Islet precursor cell (in vitro differentiated cells): ENCODE results near the gene C11orf21.

Experiments used
- DNase-seq: peaks from one replicate; pipeline ENCODE4 v3.0.0-alpha.2; 2018

C11orf21 gene

DNA sequence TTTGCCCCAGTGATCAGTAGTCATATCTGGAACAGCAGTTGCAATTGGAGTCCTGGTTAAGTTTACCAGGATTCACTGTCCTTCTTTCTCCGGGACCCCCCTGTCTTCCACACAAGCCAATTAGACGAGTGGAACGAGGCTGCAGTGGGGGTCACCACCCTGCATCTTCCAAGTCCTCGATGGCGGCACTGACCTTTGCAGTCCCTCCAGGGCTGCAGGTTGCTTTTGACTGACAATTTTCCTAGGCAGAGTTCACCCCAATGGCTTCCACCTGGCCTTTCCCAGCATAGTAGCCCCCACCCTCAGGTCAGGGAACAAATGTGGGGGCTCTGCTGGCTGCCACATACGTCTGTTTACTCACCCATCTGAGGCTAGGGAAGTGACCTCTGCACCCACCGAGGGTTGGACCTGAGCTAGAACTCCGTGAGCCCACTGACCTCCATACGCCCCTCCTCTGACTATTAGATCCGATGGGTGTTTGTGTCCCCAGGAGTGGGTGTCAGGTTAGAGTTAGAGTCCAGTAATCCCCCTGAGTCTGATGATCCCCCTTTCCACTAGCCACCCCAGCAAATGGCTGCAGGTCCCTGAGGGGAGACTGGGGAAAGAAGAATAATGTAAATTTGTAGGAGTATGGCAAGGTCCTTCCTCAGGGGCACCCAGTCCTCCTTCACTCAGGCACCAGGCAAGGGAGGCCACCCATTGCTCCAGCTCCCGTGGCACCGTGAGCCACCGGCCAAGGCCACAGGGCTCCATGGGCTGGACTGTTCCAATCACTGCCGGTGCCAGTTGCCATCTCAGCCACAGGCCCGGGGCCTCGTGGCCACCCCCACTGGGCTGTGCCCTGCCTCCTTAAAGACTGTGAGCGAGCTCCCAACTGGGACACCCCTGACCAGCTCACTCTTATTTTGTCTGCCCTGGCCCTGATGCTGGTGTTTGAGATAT is 5.5 kb downstream of the C11orf21 start:
- peak; percentile 40 for DNase-seq

DNA sequence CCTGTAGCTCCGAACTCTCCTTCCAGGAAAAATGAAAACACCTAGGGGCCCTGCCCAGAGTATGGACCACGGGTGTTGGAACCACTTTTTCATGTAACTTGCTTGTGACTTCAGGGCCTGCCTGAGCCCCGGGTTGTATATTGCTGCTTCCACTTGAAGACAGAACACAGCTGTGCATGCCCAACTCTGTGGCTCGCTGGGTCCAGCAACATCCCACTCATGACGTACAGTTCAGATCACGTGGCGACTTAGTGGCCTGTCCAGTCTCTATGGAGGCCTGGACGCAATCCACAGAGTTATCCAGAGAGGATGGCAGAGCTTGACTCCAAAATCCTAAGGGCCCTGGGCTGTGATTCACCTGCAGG is 6.8 kb downstream of the C11orf21 start:
- DNase-seq = peak; percentile 33

DNA sequence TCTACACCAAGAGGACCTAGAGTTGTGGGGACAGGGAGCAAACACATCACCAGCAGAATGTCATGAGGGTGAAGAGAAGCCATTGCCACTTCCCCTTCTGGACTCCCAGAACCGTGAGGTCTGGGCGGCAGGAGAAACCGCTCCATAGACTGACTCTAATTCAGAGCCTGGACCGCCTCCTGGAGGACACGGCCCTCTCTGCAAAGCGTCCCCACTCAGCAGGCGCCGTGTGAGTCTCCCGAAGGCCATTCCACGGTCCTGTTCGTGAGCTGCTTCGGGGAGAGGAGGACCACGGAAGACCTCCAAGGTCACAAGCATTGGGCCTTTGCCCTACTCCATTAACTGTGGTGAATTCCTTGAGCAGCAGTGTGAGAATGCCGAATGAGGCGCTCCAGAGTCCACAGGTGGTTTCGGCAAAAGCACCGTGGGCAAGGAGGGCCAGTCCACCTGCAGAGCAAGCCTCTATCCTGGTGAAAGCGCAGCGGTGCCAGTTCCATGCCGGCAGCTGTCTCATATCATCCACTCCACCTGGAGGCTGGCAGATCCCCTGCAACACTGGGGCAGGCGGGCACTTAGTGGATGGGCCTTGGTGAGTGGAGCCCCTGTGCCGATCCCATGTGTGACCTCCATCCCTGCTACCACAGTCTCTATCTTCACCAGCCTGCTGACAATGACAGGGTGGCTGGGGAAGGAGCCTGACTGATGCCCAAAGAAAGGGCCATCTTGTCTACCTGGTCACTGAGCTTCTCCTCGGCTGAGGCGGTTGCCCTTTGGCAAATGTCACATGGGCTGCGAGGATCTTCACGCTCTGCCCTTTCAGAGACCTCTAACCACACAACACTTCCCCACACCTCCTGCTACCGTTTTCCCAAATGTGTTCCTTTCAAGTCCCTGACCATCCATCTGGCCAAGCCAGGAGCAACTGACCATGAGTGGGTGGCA is 7.5 kb downstream of the C11orf21 start:
- peak; percentile 50 for DNase-seq

- DNase-seq = peak; percentile 46
Observed at GRCh38 chr11:2293531-2293971, 8.2 kb downstream of the C11orf21 start.

DNA sequence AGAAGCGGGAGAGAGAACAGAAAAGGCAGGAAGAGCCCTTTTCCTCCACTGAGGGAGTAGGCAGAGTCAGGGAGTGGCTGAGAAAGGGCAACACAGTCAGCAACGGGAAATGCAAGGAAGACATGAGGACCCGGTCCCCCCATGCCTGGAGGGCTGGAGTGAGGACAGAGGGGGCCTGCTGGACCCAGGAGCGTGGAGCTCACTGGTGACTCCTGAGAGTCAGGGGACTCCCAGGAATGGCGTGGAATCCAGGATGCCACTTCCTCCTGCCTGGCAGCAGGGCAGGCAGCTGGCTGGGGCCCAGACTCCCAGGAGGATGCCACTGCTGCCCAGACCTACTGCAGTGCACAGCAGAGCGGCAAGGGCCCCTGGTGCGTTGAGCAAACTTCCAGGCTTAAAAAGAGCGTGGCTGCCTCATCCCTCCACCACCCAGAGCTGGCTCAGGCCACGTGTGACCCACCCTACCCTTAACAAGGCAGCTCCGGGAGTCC is 11.3 kb downstream of the C11orf21 start:
- peak; percentile 52 for DNase-seq

- peak; percentile 25 for DNase-seq
Observed at GRCh38 chr11:2289859-2290258, 11.9 kb downstream of the C11orf21 start.

GRCh38 chr11:2289350-2289749 is 12.4 kb downstream of the C11orf21 start:
- peak; percentile 35 for DNase-seq

DNA sequence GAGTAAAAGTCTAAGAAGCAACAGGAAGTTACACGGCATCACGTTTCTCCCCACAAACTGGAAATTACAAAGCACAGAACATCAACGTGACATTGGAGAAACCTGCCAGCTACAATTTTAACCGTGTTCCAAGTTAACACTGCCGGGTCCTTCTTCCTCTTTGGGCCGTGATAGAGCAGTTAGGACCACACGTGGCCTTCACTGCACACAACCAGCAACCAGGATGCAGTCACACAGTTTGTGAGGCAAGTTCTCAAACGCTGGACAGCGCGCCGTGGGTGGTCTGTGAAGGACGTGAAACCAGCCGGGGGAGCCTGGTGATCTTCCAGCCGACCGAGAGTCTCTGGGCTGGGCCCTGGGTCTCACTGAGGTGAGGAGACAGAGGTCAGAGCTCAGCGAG is 14.6 kb downstream of the C11orf21 start:
- DNase-seq = peak; percentile 52

DNA sequence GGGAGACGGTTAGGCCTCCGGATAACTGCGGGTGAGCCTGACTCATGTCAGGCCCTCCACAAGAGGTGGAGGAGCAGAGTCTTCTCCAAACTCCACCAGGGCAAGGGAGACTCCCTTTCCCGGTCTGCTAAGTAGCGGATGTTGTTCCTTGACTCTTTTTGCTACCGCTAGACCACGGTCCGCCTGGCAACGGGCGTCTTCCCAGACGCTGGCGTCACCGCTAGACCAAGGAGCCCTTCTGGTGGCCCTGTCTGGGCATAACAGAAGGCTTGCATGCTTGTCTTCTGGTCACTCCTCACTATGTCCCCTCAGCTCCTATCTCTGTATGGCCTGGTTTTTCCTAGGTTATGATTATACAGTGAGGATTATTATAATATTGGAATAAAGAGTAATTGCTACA is 15.4 kb downstream of the C11orf21 start:
- peak; percentile 17 for DNase-seq

DNA sequence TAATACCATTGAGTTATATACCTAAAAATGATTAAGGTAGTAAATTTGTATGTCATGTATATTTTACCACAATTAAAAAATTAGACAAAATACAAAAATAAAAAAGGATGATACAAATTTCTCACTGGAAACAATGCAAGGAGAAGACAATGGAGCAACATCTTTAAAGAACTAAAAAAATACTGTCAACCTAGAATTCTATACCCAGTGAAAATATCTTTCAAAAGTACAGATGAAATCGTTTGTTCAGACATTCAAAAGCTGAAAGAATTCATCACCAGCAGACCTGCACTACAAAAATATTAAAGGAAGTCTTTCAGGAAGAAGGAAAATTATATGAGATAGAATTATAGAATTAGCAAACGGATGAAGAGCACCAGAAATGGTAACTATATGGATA is 21.5 kb downstream of the C11orf21 start:
- no peak for DNase-seq

DNA sequence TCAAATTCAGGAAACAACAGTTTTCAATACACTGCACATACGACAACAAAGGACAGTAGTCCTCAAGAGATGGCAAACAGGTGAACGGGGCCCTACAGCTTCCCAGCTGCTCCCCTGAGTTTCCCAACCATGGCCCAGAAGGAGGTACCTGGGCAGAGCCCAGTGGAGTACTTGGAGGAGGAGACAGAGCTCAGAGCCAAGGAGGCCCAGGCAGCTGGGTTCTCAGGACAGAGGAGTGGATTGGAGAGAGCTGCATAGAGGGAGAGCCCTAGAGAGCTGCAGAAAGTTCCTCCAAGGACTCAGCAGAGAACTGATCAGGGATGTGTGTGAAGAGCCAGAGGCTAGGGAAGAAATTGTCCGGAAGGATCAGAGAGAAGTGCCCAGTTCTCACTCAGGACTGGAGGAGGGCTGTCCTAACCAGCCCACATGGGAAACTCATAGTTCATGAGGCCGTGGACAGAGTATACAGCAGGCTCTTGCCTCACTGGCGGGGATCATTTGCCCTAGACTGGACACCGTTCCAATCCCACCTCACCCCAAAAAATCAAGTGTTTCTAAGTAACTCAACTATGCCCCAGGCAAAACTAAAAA is 23.7 kb downstream of the C11orf21 start:
- peak; percentile 33 for DNase-seq

- DNase-seq = peak; percentile 52
Observed at GRCh38 chr11:2277008-2277346, 24.7 kb downstream of the C11orf21 start.

- peak; percentile 35 for DNase-seq
Observed at GRCh38 chr11:2276280-2277007, 25.3 kb downstream of the C11orf21 start.

DNA sequence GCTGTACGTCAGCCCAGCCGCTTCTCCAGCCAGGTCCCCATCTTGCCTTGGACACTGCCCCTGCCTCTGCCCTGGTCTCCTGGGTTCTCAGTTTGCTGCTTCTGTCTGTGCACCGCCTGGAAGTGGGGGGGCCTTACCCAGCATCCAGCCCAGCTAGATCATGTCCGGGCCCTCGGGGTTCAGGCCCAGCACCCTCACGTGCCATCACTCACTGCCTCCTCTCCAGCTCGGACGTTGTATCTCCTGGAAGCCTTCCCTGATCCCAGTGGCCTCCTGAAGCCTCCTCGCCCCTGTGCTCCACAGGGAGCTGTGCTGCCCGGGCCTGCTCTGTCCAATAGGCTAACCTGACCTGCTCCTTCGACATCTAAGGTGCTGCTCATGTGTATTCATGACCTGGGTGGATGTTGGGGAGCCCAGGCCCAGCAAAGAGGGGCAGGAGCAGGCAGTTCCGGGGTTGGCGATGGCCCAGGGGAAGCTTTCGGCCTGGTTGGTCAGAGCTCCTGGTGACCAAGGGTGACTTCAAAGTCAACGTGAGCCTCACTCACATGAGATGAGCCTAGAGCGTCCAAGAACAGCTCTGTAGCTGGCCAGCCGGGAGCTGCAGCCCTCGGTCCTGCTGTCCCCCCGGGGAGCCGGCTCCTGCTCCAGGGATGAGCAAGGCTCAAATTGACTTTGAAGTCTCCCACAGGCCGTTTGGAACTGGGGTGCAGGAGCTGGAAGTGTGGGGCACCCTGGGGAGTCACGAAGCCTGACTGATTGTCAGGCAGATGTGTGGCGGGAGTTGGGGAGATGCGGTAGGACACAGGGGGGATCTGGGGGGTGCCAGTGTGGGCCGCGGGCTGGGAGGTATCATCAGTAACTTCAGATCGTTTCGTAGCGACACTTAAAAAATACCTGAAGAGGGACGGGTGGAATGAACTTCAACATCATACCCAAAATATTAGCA is 26.1 kb downstream of the C11orf21 start:
- no peak for DNase-seq

- DNase-seq = peak; percentile 50
Observed at GRCh38 chr11:2273771-2274170, 27.9 kb downstream of the C11orf21 start.

- DNase-seq = no peak
Observed at GRCh38 chr11:2273311-2273710, 28.4 kb downstream of the C11orf21 start.

DNA sequence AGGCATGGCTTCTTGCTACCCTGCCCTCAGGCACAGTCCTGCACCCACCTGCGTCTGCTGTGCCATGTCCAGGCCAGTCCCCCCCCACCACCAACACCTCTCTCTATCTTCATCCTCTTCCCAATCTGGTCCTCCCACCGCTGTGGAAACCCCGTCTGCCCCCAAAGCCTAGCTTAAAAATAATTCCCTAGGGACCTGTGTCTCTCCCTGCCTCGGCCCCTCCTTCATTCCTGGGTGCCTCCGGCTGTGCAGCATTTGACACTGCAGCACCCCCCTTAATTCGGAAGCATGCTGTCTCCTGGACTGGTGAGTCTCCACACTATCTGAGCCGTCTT is 28.8 kb downstream of the C11orf21 start:
- DNase-seq = peak; percentile 32

- DNase-seq = no peak
Observed at GRCh38 chr11:2272228-2272945, 29.3 kb downstream of the C11orf21 start.

DNA sequence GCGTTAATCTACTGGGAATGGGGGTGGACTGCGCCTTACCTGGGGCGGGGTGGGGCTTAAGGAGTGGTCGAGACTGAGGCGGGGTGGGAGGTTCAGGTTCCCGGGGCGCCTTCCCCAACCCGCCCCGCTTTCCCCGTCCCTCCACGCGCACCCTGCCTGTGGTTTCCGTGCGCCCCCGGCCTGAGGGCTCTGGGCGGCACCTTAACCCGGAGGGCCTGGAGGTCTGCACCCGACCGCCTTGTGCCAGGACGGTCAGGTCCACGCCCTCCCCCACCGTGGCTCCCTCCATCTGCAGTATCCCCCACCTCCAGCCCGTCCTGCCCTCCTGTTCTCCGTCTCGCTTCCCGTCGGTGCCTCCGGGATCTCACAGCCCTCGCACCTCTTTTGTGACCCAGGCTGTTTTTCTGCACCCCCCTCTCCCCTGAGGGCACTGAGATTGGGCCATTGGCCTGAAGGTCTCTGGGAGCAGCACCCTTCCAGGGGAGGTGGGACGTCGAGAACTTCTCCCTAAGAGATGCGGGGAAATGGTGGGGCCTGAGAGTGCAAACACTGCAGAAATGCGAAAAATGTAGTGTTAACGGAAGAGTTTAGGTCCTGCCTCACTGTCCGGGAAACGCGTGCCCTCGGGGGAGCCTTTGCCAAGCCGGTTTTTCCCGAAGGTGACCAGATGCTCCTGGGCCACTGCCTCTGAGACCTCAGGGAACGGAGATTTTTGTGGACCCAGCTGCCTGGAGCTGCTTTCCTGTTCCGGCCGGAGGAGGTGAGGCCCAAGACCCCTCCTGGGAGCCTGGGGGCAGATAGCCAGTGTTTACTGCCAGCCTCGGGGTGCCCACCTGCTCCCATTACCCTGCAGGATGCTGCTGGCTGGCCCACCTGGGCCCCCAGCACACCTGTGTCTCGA is 30.1 kb downstream of the C11orf21 start:
- DNase-seq = peak; percentile 67

DNA sequence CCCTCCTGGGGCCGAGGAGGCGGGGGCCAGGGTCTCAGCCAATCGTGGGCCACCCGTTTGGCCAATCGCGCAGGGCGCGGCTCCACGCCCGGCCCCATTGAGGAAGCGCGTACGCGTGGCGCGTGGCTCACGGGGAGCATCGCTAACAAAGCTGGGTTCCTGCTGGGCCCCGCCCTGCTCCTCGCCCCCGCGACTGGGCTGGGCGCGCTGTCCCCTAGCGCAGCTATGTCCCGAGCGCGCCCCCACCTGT is 30.7 kb downstream of the C11orf21 start:
- DNase-seq = no peak
